ENCODE data around the gene GPER1.

GPER1 gene

DNA sequence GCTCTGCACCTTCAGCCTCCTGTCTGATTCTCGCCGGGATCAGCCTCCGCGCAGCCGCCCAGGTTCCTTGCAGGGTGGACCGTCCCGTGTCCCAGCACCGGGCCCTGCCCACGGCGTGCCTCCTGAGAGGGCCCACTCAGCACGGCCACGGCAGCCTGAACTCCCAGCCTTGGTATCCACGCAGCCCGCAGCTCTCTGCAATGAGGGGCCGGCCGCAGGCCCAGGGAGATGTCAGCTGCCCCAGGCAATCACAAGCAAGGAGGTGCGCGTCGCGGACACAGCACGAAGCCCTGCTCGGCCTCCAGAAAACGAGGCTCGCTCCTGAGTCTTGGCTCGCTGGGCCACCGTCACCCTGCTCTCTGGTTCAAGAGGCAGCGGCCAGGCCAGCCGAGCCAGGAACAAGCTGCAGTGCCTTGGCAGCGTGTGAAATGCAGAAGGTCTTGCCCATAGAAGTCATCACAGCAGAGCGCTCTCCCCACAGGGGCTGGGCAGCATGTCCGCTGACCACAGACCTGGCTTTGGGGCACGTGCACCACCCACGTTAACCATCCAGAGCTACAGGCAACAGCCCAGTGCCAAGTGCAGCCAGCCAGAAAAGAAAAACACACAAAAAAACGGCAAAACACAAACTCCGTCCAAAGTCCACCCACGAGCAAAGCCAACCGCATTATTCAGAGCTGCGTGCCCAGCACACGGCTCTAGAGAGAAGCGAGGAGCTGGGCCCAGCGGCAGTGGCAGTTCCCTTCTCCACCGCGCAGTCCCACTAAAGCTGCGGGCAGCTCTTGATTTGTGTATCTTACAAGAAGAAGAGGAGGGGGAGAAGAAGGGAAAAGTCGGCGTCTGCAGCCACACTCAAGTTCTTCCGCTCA lies 13.9 kb downstream of the GPER1 start:
- peak in 3 of 56 donors; percentile 14 to 47 (median 42) for DNase-seq

DNA sequence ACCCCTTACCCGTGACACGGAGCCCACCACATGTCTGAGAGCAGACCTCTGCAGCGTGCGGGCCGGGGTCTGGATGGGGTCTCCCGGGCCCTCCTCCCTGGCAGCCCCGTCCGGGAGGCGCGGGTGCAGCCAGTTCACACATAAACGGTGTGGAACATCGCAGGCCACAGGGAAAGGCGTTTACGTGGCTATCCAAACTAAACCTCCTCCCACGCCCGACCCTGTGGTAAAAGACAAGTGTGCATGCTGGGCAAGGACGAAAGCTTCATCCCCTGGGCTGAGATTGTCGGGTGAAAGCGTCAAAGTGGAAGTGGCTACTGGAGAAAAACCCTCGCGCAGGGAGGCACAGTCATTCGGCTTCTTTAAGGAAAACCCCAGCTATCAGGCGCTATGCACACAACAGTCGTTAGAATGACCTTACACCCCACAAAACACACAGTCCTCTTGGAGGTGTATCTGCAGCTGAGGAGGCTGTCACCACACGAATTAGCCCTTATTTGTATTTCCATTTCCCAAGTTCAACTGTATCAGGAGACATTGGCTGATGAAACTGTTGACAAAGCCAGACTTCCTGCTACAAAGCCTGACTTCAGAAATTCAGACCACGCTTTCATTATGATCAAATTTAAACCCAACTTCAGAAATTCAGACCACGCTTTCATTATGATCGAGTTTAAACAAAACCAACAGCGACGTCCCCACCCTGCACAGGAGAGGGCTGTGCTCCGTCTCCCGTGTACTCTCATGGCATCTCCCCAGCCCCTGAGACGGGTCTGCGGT lies 15.3 kb downstream of the GPER1 start:
- no peak for DNase-seq

- no peak for DNase-seq
Observed at GRCh38 chr7:1103789-1104515, 16.0 kb downstream of the GPER1 start.

DNA sequence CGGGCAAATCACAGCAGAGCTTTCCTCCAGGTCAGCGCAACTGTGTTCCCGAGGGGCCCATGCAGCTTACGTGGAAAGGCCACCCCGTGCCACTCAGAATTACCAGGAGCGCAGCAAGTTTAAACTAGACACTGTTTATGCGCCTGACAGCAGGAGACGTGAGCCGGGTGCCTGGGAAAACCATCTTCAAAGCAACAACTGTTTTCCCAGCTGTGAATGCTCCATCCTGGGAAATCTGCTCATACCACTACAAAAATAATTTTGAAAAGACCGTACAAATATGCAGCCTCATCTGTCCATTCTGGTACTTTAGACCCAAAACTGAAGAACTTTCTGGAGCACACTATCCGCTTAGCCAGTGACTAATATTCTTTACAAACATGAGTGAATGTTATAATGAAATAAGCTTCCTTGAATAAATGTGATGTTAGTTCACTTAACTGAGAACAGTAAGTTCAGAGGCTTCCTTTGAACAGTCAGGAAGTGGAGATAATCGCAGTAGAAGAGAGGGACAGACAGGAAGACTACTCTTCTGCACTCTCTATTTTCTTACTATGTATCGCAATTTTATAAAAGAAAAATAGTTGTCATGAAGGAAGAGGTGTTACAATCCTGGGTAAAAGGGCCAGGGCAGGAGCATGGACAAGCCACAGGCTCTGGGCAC lies 16.7 kb downstream of the GPER1 start:
- no peak for DNase-seq

- no peak for DNase-seq
Observed at GRCh38 chr7:1105189-1105588, 17.3 kb downstream of the GPER1 start.

GRCh38 chr7:1106063-1106792 lies 18.3 kb downstream of the GPER1 start:
- DNase-seq: no peak

- no peak for DNase-seq
Observed at GRCh38 chr7:1106793-1107421, 19.0 kb downstream of the GPER1 start.

DNA sequence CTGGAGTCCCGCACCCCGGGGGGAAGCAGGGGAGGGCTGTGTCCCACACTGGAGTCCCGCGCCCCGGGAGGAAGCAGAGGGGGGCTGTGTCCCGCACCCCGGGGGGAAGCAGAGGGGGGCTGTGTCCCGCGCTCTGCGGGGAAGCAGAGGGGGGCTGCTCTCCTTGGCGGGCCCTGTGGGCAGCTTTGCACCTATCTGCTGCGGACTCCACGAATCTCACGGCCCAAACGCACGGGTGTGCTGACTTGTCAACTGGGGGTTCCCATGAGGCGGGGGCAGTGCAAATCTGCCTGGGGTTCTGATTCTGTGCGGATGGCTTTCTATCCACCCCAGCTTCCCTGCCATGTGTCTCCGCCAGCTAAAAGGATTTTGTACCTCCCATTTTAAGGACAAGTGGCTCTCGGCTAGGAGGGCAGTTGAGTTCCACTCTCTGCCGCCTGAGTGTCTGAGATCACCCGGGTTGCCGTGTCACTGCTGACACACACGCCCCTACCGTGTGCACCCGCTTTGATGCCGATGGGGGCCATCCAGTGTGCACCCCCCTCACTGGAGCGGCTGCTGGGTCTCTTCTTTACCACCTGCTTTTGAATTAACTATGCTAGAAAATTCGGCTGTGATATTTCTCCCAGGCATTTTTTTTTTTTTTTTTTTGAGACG lies 20.5 kb downstream of the GPER1 start:
- DNase-seq: no peak

DNA sequence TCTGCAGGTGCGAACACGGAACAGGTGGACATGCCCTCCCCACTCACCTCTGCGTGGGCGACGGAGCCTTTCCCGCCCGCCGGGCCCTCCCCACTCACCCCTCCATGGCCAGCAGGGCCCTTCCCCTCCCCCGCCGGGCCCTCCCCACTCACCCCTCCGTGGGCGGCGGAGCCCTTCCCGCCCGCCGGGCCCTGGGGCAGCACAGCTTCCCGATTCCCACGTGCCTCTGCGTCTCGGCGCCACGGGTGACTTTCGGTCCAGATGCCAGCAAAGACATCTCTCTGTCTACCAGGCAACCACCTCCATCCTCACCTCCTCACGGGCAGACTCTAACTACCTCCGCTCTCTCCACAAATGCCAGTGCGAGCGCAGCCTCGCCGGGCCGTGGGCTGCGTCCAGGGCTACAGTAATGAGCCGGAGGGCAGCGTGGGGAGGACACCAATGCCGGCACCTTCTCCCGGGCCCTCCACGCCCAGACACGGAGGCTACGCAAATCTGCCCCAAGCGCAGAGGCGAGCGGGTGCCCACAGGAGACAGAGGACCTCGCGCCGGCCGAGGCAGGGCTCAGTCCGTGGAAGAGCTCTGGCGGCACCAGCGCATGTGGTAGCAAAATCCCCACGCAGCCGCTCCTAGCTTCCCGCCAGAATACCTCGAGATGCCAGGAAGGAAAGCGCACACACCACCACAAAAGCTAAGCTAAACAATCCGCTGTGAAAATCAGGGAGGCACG lies 21.8 kb downstream of the GPER1 start:
- DNase-seq: no peak

DNA sequence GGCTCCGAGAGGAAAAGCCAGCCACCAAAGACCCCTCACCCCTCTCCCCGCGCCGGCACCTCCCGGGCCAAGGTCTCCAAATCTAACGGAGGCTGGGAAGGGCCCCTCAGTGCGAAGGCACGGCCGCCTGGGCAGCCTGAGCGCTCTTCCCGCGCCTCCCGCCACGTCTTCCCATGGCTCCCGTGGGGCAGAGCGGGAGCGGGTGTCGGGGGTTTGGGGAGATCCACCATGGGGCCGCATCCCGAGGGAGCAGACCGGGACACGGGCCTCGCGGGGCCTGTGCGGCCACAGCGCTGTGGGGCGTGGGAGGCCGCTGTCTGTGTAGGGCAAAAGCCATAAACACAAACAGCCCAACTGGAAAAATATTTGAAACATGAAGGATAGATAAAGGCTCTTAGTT lies 22.4 kb downstream of the GPER1 start:
- no peak for DNase-seq

DNA sequence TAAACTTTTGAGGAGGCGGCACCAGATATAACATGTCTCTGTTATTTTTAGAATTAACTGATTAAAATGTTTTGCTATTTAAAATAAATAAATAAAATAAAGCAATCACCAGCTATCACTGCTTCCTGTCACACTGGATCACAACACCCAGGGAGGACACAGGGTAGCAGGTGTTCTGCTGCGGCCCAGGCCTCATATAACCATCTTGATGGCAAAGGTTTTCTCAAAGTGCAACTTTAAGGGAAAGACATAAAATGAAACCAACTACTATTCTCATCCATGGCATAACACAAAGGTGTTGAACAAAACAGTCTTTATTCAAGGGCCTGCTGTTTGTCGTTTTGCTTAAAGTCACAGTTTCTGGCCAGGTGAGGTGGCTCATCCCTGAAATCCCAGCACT lies 23.2 kb downstream of the GPER1 start:
- DNase-seq: no peak

DNA sequence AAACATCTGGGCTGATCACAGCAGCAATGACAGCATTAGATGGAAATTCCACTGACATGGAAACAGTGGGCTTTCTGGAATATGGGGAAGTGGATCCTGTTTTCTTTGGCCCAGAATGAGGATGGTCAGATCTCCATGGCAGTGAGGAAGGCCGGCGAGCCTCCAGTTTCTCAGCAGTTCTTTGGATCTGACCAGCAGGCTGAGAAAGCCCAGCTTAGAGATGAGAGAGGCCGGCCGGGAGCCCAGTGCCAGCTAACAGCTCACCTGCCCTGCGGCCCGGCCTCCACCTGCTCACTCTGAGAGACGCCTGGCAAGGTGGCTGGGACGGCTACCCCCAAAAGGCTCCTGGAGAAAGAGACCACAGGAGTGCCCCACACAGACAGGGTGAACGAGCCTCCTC lies 24.2 kb downstream of the GPER1 start:
- no peak for DNase-seq

DNA sequence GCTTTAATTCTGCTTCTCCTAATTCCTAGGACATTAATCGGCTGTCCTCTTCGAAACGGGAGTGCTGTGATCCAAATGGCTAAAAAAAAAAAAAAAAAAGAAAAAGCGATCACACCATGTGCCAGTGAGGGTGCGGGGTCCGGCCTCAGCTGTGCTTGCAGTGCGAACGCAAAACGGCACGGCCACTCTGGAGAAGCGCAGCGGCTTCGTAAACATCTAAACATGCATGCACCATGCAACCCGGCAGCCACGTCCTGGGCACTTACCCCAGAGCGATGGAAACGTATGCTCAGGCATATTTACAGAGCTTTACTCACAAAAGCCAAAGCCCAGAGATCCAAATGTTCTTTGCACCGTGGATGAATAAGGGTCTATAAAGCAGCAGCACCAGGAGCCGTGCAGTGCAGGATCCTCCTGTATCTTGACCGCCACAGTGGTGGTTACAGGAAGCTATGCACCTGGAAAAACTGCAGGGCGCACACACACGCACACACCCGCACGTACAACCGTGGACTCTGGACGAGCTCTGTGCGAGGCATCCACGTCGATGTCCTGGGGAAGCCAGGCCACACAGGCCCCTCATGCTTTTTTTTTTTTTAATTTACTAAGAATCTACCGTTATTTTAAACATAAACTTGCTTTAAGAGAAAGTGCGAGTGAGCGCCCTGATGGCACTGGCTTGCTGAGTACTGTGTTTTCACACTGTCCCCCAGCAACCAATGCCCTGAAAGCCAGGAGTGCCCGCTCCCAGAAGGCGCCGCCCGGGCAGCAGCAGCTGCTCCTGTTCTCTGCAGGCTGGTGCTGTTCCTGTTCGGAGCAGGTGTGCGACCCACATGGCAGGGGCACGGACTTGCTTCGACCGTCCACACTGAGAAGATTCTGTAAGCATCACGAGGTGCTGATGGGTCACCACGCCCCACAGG lies 25.0 kb downstream of the GPER1 start:
- no peak for DNase-seq

DNA sequence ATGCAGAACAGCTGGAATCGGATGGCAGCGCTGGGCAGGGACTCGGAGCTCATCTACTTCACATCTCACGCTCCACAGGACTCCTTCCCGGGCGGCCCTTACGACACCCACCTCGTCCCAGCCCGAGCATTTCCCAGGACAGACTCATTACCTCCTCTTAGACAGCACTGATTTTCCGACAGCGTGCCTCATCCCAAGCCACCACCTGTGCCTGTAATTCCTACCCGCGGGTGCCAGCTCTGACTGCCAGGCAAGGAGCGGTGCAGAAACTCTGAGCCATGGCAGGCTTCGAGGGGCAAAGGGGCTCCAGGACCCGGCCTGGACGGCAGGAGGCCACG lies 25.6 kb downstream of the GPER1 start:
- DNase-seq: no peak

DNA sequence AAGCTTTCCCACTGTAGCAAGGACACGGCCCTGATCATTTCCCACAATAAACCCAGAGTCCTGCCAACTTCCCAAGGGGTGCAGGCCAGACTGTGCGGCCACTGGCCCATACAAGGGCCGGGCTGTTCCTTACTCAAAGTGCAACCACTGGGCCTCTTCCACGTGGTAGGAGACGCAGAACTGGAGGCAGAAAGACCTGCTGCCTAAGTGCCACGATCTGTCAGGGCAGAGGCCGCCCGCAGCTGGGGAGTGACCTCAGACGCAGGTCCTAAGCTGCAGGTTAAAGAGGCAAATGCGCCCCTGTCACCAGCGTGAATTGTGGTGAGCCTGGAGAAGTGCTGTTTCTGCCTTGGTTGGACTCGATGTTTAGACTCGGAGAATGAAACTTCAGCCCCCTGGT lies 26.2 kb downstream of the GPER1 start:
- peak in 5 of 56 donors; percentile 18 to 31 (median 28) for DNase-seq

GRCh38 chr7:1114505-1114904 lies 26.6 kb downstream of the GPER1 start:
- no peak for DNase-seq

DNA sequence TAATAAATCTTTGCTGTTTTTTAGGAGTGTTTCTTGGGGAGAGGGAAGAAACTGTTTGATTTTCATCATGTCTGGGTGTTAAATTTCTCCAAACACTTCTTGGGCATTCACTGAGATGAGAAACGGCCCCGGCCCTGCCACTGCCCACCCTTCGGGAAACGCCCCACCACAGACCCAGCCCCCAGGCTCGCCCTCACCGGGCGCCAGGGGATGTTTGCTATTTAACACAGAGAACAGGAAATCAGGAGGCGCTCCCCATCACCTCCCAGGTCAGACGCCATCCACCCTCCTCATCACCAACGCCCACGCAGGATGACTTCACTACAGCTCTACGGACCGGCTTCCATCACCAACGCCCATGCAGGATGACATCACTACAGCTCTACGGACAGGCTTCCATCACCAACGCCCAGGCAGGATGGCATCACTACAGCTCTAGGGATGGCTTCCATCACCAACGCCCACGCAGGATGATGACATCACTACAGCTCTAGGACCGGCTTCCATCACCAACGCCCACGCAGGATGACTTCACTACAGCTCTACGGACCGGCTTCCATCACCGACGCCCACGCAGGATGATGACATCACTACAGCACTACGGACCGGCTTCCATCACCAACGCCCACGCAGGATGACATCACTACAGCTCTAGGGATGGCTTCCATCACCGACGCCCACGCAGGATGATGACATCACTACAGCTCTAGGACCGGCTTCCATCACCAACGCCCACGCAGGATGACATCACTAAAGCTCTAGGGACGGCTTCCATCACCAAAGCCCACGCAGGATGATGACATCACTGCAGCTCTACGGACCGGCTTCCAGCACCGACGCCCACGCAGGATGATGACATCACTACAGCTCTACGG lies 27.5 kb downstream of the GPER1 start:
- peak in 1 of 56 donors; percentile 69 for DNase-seq
